ENCODE results near the gene TAS1R2.

TAS1R2 gene

DNA sequence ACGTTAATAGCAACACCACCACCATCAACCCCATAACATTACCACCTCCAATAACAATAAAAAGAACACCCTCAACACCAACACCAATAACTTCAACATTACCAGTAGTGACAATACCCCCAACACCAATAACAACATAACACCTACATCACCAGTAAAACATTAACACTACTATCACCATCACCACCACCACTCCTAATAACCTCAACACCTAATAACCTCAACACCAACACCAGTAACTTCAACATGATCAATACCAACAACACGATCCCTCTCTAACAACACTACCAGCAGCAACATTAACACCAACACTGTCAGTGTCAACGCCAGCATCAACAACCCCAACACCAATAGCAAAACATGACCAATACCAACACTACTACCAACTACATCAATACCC is 57.2 kb downstream of the TAS1R2 start:
- DNase-seq (ENCODE audit: low read depth, low spot score): no peak

DNA sequence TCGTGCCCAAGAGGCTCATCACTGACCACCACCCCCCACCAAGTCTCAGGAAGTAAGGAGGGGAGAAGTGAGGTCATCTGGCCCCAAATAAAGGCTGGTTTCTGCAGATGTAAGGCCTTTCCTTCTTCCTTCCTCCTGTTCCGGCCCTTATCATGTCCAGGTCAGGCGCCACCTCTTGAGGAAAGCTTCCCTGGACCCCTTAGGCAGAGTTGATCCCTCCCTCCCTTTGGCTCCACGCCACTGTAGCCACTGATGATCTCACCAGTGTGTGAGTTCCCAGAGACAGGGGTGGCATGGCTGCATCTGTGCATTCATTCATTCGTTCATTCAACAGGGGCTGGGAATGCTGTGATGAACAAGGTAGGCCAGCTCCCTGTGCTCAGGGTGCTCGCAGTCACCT is 59.2 kb downstream of the TAS1R2 start:
- no peak for DNase-seq (ENCODE audit: low read depth, low spot score)

DNA sequence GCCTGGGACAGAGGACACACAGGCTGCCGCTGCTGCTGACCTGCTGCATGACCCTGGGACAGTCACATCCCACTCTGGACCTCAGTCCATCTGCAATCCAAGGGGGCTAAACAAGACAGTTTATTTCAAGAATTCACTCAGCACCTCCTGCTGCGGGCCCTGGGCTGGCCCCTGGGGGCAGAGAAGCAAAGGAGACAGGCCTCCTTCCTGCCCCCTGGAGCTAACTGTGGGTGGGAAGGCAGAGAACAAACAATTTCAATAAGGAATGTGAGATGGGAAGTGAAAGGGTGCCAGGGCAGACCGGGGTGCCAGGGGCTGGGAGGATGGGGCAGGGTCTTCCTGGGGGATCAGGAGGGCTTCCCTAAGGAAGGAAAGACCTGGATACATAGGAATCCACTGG is 60.0 kb downstream of the TAS1R2 start:
- no peak for DNase-seq (ENCODE audit: low read depth, low spot score)

DNA sequence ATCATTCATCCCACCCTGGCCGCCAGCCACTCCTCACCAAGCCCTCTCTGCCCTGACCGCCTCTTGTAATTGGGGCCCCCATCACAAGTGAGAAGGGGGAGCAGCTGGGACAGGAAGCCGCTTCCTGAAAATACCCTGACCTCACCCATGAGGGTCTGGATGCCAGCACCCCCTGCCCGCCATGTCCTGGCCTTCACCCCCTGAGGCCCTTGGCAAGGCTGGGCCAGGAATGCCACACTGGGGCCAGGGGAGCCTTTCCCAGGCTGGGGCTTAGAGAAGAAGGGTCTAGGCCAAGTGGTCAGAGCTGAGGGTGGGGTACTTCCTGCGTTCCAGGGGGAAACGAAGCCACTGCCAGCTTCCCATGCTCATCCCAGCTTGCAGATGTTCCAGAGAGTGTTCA is 60.5 kb downstream of the TAS1R2 start:
- DNase-seq (ENCODE audit: low read depth, low spot score): no peak

DNA sequence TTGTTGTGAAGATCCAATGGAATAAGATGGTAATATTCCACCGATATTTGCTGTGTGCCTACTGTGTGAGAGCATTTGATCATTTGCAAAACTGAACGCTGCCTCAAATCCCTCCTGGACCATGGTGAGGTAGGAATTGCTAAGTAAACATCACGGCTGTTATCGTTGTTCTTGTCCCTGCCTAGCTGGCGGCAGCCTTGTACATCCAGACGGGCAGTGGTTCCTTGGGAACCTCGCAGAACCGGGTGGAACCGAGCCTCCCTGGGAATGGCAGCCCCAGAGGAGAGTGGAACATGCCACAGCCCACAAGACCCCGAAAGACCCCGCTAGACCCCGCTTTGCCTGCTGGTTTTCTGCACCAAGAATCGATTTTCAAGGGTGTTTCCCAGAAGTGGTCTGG is 60.9 kb downstream of the TAS1R2 start:
- no peak for DNase-seq (ENCODE audit: low read depth, low spot score)

DNA sequence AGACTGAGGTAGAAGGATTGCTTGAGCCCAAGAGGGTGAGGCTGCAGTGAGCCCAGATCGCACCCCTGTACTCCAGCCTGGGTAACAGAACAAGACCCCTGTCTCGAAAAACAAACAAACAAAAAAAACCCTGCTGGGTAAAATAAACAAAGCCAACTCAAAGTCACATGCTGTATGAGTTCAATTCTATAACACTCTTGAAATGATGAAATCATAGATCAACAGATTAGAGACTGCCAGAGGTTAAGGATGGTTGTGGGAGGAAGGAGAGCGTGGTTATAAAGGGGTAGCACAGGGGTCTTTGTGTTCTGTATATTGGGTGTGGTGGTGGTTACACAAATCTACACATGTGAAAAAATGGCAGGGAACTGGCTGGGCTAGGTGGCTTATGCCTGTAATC is 62.5 kb downstream of the TAS1R2 start:
- no peak for DNase-seq (ENCODE audit: low read depth, low spot score)

DNA sequence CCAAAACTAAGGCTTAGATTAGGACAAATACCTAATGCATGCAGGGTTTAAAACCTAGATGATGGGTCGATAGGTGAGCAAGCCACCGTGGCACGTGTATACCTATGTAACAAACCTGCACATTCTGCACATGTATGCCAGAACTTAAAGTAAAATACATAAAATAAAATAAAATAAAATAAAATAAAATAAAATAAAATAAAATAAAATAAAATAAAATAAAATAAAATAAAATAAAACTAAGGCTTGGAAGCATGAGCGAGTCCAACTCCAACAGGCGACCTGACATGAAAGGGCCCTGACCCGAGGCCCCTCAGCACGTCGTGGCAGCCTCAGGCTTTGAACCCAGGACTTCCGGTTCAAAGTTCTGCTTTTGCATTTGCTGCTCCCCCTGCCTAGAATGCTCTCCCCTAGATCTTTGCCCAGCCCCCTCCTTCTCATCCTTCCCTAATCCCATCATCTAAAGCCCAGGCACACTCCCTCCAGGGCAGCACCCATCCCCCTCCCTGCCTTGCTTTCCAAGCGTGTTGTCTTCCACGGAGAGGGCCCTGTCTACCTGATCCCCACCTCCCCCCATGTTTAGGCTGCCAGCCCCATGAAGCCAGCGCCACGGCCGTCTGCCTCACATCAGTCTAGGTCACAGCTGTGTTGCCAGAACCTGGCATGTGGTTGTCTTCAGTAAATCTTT is 64.3 kb downstream of the TAS1R2 start:
- DNase-seq (ENCODE audit: low read depth, low spot score): no peak

DNA sequence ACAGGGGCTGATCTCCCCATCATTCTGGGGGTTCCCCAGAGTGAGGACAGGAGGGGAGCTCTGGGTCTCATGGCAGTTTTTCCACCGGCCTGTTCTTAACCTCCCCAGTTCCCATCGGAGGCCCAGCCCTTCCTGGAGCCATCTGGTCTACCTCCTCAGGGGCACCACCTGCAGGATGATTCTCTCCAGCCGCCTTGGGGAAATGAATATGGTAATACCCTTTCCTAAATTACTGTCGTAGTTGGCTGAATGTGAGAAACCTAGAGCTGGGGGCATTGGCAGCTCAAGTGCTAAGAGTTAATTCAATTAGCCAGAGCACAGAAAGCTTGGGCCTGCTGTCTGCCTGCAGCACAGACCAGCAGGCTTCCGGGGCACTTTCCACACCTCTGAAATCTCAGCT is 64.9 kb downstream of the TAS1R2 start:
- DNase-seq (ENCODE audit: low read depth, low spot score): peak; percentile 35

DNA sequence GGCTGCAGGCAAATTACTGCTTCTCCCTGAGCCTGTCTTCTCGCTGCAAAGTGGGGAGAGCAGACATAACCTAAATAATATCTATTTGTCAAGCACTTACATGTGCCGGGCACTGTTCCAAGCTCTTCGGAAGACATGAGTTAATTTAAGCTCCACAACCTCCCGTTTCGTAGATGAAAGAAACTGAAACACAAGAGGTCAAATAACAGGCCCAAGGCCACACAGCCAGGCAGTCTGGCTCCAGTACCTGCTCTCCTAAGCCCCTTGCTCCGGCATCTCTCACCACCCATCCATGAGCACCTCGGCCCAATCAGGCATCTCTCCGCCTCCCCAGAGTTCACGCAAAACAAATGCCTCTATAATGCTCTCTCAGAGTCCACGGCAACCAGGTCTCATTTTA is 65.4 kb downstream of the TAS1R2 start:
- DNase-seq (ENCODE audit: low read depth, low spot score): no peak

DNA sequence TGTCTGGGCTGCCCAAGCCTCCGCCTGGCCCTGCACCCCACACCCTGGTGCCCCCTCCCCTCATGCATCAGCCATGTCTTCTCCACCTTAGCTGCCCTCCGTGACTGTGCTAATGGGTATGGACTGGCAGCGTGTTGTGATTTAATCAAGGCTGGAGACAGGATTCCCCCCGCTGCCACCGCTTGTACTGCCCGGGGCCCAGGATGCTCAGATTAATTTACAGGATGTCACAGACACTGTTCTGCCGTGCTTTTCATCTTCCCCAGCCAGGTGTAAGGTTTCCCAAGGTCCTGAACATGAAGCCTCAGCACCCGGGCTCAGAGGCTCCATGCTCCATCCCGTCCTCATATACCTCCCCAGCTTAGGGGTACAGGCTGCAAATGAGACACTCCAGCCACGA is 66.3 kb downstream of the TAS1R2 start:
- no peak for DNase-seq (ENCODE audit: low read depth, low spot score)

DNA sequence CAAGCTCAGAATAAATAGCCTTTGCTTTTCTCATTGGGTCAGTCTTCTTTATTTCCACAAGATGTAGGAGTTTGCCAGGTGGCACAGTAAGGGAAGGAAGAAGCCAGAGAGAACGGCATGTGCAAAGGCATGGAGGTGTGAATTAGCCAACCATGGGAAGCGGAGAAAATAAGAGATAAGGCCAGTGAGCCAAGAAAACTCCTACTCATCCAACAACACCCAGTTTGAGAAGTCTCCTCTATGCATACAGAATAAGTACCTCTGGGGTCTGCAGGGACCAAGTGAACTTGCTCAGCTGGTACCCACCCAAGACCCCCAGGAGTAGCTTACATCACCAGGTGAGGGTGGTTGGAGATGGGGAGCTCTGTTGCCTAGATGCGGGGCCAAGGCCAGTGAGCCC is 66.7 kb downstream of the TAS1R2 start:
- no peak for DNase-seq (ENCODE audit: low read depth, low spot score)

Measured in iPS DF 19.7 (cell line).